ENCODE measurements around the gene ZNG1A. TPM values are rescaled to one million over a fixed set of nuclear protein-coding genes. Genes with fewer than 3 reads are reported as not detected.
"Not testable (repeated sequence)": the region's sequence is repeated elsewhere in the genome, so short reads cannot be mapped to it uniquely, and the experiment has no call there.

The ZNG1A gene
- total RNA-seq, 1 experiment from 2014 or later: 69.1 TPM

- ATAC-seq (peak; percentile 29), DNase-seq (peak; percentile 44)
- CTCF ChIA-PET; H2AFZ ChIP-seq (ENCODE audit: low read length); H3K9me2 ChIP-seq (replicated peaks; ENCODE audit: low read length); H3K36me3 ChIP-seq (ENCODE audit: low read depth, low read length); H3K4me3 ChIP-seq (ENCODE audit: low read length); H3K79me2 ChIP-seq (ENCODE audit: low read length); H3K27me3 ChIP-seq (ENCODE audit: low read length); BruUV-seq (replicated peaks); POLR2A ChIA-PET (ENCODE audit: unreplicated experiment); H3K9ac ChIP-seq (ENCODE audit: low read length); H4K20me1 ChIP-seq (ENCODE audit: low read length); H3K9me3 ChIP-seq (ENCODE audit: low read length); intact Hi-C loops (cut with micrococcal nuclease); H3F3A ChIP-seq (ENCODE audit: low read length, unreplicated experiment): not testable (repeated sequence)
- peak overlapping the region; percentile 59 for H3K4me2 ChIP-seq (ENCODE audit: low read length)
- peak overlapping the region; percentile 71 for H3K27ac ChIP-seq (ENCODE audit: low read length)
- H3K4me1 ChIP-seq (ENCODE audit: insufficient read depth, low read length): peaks cover 11% of the 10 kb centered on the region; the same call in 1 of the 2 replicates
Measured at GRCh38 chr9:78333-78732, 100.5 kb downstream of the ZNG1A start.

GRCh38 chr9:76389-76788, 102.5 kb downstream of the ZNG1A start:
- intact Hi-C loops (cut with micrococcal nuclease); H3F3A ChIP-seq (ENCODE audit: low read length, unreplicated experiment); H4K20me1 ChIP-seq (ENCODE audit: low read length); H3K27me3 ChIP-seq (ENCODE audit: low read length); H3K36me3 ChIP-seq (ENCODE audit: low read depth, low read length); DNase-seq; H3K9me2 ChIP-seq (replicated peaks; ENCODE audit: low read length); H3K79me2 ChIP-seq (ENCODE audit: low read length); H3K9ac ChIP-seq (ENCODE audit: low read length); H3K4me1 ChIP-seq (ENCODE audit: insufficient read depth, low read length); H3K4me3 ChIP-seq (ENCODE audit: low read length); POLR2A ChIA-PET (ENCODE audit: unreplicated experiment); CTCF ChIA-PET; H2AFZ ChIP-seq (ENCODE audit: low read length); BruUV-seq (replicated peaks); H3K4me2 ChIP-seq (ENCODE audit: low read length); H3K9me3 ChIP-seq (ENCODE audit: low read length): not testable (repeated sequence)
- ATAC-seq: peak; percentile 59
- H3K27ac ChIP-seq (ENCODE audit: low read length): peak overlapping the region; percentile 82

GRCh38 chr9:73900-74525, 104.8 kb downstream of the ZNG1A start:
- H4K20me1 ChIP-seq (ENCODE audit: low read length); H3K9me2 ChIP-seq (replicated peaks; ENCODE audit: low read length); H3K9me3 ChIP-seq (ENCODE audit: low read length); POLR2A ChIA-PET (ENCODE audit: unreplicated experiment); ATAC-seq; CTCF ChIA-PET; H3K4me3 ChIP-seq (ENCODE audit: low read length); H3F3A ChIP-seq (ENCODE audit: low read length, unreplicated experiment); intact Hi-C loops (cut with micrococcal nuclease); DNase-seq; H3K36me3 ChIP-seq (ENCODE audit: low read depth, low read length); H3K79me2 ChIP-seq (ENCODE audit: low read length); H3K27me3 ChIP-seq (ENCODE audit: low read length); H3K4me1 ChIP-seq (ENCODE audit: insufficient read depth, low read length); H2AFZ ChIP-seq (ENCODE audit: low read length); H3K9ac ChIP-seq (ENCODE audit: low read length): not testable (repeated sequence)
- Histone ChIP-seq H3K27ac (ENCODE audit: low read length) (peak overlapping the region; percentile 73), H3K4me2 (ENCODE audit: low read length) (peak overlapping the region; percentile 31; the same call in 1 of the 2 replicates)
- TSS peak; percentile 4 for BruUV-seq (replicated peaks)

GRCh38 chr9:73076-73899, 105.6 kb downstream of the ZNG1A start:
- POLR2A ChIA-PET (ENCODE audit: unreplicated experiment); H3K4me1 ChIP-seq (ENCODE audit: insufficient read depth, low read length); H4K20me1 ChIP-seq (ENCODE audit: low read length); H3K9ac ChIP-seq (ENCODE audit: low read length); CTCF ChIA-PET; H3K36me3 ChIP-seq (ENCODE audit: low read depth, low read length); intact Hi-C loops (cut with micrococcal nuclease); ATAC-seq; H3K79me2 ChIP-seq (ENCODE audit: low read length); DNase-seq; H3K27ac ChIP-seq (ENCODE audit: low read length); H3K9me2 ChIP-seq (replicated peaks; ENCODE audit: low read length); H3K9me3 ChIP-seq (ENCODE audit: low read length); H3F3A ChIP-seq (ENCODE audit: low read length, unreplicated experiment); H3K4me2 ChIP-seq (ENCODE audit: low read length); H3K4me3 ChIP-seq (ENCODE audit: low read length); BruUV-seq (replicated peaks); H2AFZ ChIP-seq (ENCODE audit: low read length); H3K27me3 ChIP-seq (ENCODE audit: low read length): not testable (repeated sequence)

Other genes starting within 250 kb of the ZNG1A start
- gene WASHC1, start 149.6 kb downstream of the ZNG1A start, total RNA-seq (2014; rRNA removed): 21.7 and 22.9 TPM in 2 replicates
- 0.80 and 0.98 TPM in 2 replicates for gene FOXD4, start 60.6 kb downstream of the ZNG1A start, total RNA-seq (2014; rRNA removed)
- 1.5 and 1.9 TPM in 2 replicates for gene DOCK8, start 35.8 kb upstream of the ZNG1A start, total RNA-seq (2014; rRNA removed)